Endothelial cell of umbilical vein (primary cell): Measurements from ENCODE around the gene CTBS.

Experiments
- POLR2A ChIP-seq: IDR thresholded peaks from 2 replicates; pipeline ENCODE4 v1.6.1; 2012; ENCODE audit warnings: low read depth, mild to moderate bottlenecking, control low read depth, low read length
- POLR2AphosphoS5 ChIP-seq: IDR thresholded peaks from 2 replicates; pipeline ENCODE4 v1.6.1; 2012; ENCODE audit warnings: low read depth, mild to moderate bottlenecking, control low read depth, low read length, moderate library complexity; ENCODE audit not compliant: insufficient read depth
- TF ChIP-seq, protein P1 (sequence below), 2 donors: IDR thresholded peaks; 1 replicate in 1 of 2; 2 replicates in 1 of 2; pipeline ENCODE4 v1.5.1; 2011; ENCODE audit warnings: low read length in 2 of 2, mild to moderate bottlenecking in 2 of 2, moderate library complexity in 2 of 2, control low read depth in 1 of 2, inconsistent platforms in 1 of 2, low read depth in 1 of 2; ENCODE audit not compliant: insufficient read depth in 1 of 2; ENCODE audit errors: extremely low read depth in 1 of 2

DNA sequence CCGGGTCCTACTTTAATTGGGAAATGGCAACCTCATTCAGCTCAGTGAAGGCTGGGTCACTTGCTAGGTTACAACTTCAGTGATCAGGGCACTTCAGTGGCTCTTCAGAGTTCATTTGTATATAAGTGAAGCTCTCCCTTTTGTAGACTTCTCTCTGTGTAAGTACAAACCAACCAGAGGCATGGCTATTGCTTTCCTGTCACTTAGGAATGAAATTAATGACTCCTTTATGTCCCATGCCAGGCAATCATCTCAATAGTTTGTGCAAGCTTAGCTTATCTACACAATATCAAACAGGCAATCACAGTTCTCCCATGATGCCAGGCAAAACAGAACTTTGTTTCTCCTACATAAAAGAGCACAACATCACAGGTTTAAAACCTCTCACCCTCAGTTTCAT lies 22.8 kb upstream of the CTBS start:
- TF ChIP-seq, protein P1, sequence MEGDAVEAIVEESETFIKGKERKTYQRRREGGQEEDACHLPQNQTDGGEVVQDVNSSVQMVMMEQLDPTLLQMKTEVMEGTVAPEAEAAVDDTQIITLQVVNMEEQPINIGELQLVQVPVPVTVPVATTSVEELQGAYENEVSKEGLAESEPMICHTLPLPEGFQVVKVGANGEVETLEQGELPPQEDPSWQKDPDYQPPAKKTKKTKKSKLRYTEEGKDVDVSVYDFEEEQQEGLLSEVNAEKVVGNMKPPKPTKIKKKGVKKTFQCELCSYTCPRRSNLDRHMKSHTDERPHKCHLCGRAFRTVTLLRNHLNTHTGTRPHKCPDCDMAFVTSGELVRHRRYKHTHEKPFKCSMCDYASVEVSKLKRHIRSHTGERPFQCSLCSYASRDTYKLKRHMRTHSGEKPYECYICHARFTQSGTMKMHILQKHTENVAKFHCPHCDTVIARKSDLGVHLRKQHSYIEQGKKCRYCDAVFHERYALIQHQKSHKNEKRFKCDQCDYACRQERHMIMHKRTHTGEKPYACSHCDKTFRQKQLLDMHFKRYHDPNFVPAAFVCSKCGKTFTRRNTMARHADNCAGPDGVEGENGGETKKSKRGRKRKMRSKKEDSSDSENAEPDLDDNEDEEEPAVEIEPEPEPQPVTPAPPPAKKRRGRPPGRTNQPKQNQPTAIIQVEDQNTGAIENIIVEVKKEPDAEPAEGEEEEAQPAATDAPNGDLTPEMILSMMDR (IDR thresholded peaks at IDR 0.05; ENCODE audit: extremely low read depth in 1 of 2, insufficient read depth in 1 of 2, low read depth in 1 of 2, low read length in 2 of 2): no peak
- no peak for TF ChIP-seq POLR2AphosphoS5
- no peak for TF ChIP-seq POLR2A
